Glomerular endothelial cell (primary cell): ENCODE data around the gene ATRNL1. TPM values are rescaled to one million over a fixed set of nuclear protein-coding genes. Genes with fewer than 3 reads are reported as not detected.
"Not testable (repeated sequence)": the region's sequence is repeated elsewhere in the genome, so short reads cannot be mapped to it uniquely, and the experiment has no call there.

Experiments used
- DNase-seq: peaks from one replicate; pipeline ENCODE4 v3.0.0-alpha.2; 2011; ENCODE audit warnings: low read depth, low spot score; ENCODE audit errors: extremely low read depth
- total RNA-seq: library from RNA; depleted of rRNA; stranded (reverse); fragments of >200 nt; gene quantifications from 2 replicates; pipeline ENCODE4 v1.2.3, GENCODE V29; 2015

ATRNL1 gene
- total RNA-seq, 1 donor from 2014 or later: 5.3 TPM

GRCh38 chr10:115745943-115746342, 652.8 kb downstream of the ATRNL1 start:
- no peak for DNase-seq

- DNase-seq: no peak
Observed at GRCh38 chr10:115747811-115748210, 654.6 kb downstream of the ATRNL1 start.

DNA sequence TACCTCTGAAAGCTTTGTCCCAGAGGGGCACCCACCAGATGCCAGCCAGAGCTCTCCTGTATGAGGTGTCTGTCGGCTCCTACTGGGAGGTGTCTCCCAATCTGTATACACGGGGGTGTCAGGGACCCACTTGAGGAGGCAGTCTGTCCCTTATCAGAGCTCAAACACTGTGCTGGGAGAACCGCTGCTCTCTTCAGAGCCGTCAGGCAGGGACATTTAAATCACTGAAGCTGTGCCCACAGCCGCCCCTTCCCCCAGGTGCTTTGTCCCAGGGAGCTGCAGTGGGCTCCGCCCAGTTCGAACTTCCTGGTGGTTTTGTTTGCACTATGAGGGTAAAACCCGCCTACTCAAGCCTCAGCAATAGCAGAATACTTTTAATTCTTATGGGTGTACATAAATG, 665.3 kb downstream of the ATRNL1 start:
- not testable (repeated sequence) for DNase-seq

- no peak for DNase-seq
Observed at GRCh38 chr10:115760131-115760530, 667.0 kb downstream of the ATRNL1 start.

GRCh38 chr10:115761166-115761565, 668.0 kb downstream of the ATRNL1 start:
- DNase-seq: no peak

GRCh38 chr10:115762029-115762428, 668.9 kb downstream of the ATRNL1 start:
- no peak for DNase-seq

DNA sequence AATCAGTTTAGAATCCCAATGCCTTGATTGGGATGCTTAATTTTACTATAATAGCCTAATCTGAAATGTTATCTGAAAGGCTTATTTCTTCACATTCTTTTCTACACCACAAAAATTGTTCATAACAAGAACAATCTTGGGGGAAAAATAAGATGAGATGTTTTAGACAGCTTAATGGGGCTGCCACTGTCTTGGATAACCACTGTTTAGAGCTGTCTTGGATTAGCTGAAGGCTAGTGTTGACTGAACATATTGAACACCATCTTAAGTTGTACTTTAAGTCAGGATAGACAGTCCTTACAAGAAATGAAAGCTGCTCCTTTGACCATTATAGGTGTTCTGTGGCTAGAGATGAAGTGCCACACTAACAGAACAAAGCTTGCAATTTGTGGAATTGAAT, 678.6 kb downstream of the ATRNL1 start:
- no peak for DNase-seq

DNA sequence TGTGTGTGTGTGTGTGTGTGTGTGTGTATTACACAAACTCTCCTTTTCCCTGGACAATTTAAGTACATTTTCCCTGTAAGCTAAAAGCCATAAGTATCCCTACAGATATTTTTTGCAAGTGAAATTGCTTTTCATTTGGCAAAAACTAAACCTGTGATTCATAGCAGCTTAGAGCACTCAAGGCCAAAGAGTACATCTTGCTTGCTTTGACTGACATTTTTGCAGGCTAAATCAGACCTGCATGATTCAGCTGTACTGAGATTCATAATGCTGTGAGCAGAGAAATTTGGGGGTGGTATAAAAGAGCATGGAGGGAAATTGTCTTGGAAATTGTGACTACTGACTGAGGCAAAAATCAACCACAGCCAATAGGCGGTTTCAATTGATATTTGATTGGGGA, 679.4 kb downstream of the ATRNL1 start:
- no peak for DNase-seq

- DNase-seq: no peak
Observed at GRCh38 chr10:115773832-115774231, 680.7 kb downstream of the ATRNL1 start.

GRCh38 chr10:115774721-115775120, 681.6 kb downstream of the ATRNL1 start:
- DNase-seq: no peak

GRCh38 chr10:115777646-115778045, 684.5 kb downstream of the ATRNL1 start:
- DNase-seq: no peak

GRCh38 chr10:115790220-115790619, 697.1 kb downstream of the ATRNL1 start:
- no peak for DNase-seq

- DNase-seq: no peak
Observed at GRCh38 chr10:115795964-115796363, 702.8 kb downstream of the ATRNL1 start.

- DNase-seq: no peak
Observed at GRCh38 chr10:115801457-115801856, 708.3 kb downstream of the ATRNL1 start.

GRCh38 chr10:115801992-115802391, 708.8 kb downstream of the ATRNL1 start:
- peak; percentile 1 for DNase-seq

GRCh38 chr10:115802911-115803310, 709.7 kb downstream of the ATRNL1 start:
- no peak for DNase-seq

- no peak for DNase-seq
Observed at GRCh38 chr10:115814542-115814941, 721.4 kb downstream of the ATRNL1 start.

DNA sequence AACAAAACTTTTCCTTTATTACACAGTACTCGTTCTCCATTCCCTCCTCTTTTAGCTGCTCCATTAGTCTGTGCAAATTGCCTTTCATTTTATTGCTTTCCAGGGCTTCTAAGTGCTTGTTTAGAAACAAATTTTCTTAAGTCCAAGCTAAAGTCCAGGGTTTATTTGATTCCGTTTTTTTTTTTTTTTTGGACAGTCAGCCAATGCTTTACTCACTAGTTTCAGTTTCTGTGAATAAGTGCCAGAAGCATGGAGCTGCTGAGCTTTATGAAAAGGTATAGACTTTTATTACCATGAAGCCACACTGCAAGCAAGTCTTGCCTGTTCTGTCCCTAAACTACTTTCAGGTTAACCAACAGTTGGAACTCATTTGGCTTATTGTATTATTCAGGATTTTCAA, 724.8 kb downstream of the ATRNL1 start:
- no peak for DNase-seq

DNA sequence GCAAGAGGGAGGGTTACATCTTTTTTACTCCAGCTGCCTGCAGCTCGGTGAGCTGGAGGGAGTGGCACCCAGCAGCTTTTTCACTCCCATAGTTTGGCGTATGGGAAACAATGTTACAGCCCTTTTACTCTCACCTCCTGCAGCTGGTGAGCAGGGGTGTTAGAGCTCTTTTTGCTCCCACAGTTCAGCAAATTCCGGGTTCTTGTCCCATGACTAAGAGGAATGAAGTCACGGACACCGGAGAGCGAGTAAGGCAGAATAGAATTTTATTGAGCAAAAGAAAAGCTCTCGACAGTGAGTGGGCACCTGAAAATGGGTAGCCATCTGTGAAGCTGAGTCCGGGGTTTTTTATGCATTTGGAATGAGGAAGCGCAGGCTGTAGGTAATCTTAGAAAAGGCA, 733.2 kb downstream of the ATRNL1 start:
- DNase-seq: no peak

GRCh38 chr10:115827231-115828009, 734.3 kb downstream of the ATRNL1 start:
- DNase-seq: no peak

GRCh38 chr10:115828182-115828581, 735.0 kb downstream of the ATRNL1 start:
- not testable (repeated sequence) for DNase-seq

DNA sequence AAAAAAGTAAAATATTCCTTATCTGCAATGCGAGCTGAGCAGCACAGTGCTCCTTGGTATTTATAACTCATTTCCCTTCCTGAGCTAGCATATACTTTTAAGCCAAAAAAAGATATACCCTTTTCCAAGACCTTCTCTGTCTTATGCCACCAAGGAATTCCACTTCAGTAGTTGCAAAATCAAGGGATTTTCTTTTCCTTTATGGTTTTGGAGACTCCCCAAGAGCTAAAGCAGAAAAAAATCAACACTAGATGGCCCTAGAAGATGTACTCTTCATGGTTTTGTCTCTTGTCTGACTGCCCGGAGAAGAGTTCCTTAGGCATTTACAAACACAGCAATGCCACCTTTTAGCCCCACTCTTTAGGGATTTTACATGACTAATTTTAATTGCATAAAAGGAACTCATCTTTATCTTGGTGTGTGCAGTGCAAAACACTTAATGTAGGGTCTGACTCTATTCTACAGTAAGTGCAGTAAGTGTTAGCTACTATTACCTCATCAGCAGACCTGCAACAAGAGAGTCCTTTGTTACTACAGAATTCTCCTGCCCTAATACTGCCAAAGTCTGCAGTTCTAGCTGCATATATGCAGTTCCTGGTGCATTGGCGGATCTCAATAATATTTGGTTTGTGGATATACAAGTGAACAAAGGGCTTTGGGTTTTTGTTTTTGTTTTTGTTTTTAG, 736.5 kb downstream of the ATRNL1 start:
- DNase-seq: no peak
